ENCODE data around the gene CHCT1.

GRCh38 chr17:60447375-60447774 lies 25.1 kb downstream of the CHCT1 start:
- TF ChIP-seq CTCF (IDR thresholded peaks at IDR 0.05): no peak
- TF ChIP-seq POLR2A (IDR thresholded peaks at IDR 0.05): no peak

Data from body of pancreas (tissue), 4 donors.